ENCODE measurements around the gene CCS.

The CCS gene

GRCh38 chr11:66643745-66644437 is 50.9 kb downstream of the CCS start:
- no peaks in the 10 kb centered on the region for H3K27me3 Mint-ChIP-seq
- no peak overlapping the region for H3K27ac Mint-ChIP-seq
- no peak for ATAC-seq
- H3K9me3 Mint-ChIP-seq = no peaks in the 10 kb centered on the region
- peaks cover 78% of the 10 kb centered on the region for H3K36me3 Mint-ChIP-seq
- no peak overlapping the region for H3K4me3 Mint-ChIP-seq
- H3K4me1 Mint-ChIP-seq = peaks cover 85% of the 10 kb centered on the region

GRCh38 chr11:66646828-66647227 is 53.8 kb downstream of the CCS start:
- ATAC-seq = no peak
- Mint-ChIP-seq H3K4me1 (peaks cover 58% of the 10 kb centered on the region), H3K4me3 (no peak overlapping the region), H3K27me3 (no peaks in the 10 kb centered on the region), H3K9me3 (no peaks in the 10 kb centered on the region), H3K27ac (no peak overlapping the region), H3K36me3 (peaks cover 57% of the 10 kb centered on the region)

GRCh38 chr11:66649903-66650302 is 56.9 kb downstream of the CCS start:
- H3K4me1 Mint-ChIP-seq = peaks cover 38% of the 10 kb centered on the region
- H3K27me3 Mint-ChIP-seq = no peaks in the 10 kb centered on the region
- no peaks in the 10 kb centered on the region for H3K9me3 Mint-ChIP-seq
- H3K27ac Mint-ChIP-seq = no peak overlapping the region
- H3K36me3 Mint-ChIP-seq = peaks cover 38% of the 10 kb centered on the region
- ATAC-seq = no peak
- H3K4me3 Mint-ChIP-seq = no peak overlapping the region

GRCh38 chr11:66651016-66651415 is 58.0 kb downstream of the CCS start:
- Mint-ChIP-seq H3K4me3 (no peak overlapping the region), H3K27me3 (no peaks in the 10 kb centered on the region), H3K36me3 (peaks cover 36% of the 10 kb centered on the region), H3K27ac (no peak overlapping the region), H3K9me3 (no peaks in the 10 kb centered on the region), H3K4me1 (peaks cover 33% of the 10 kb centered on the region)
- no peak for ATAC-seq

- H3K4me3 Mint-ChIP-seq = no peak overlapping the region
- ATAC-seq = no peak
- no peak overlapping the region for H3K27ac Mint-ChIP-seq
- H3K9me3 Mint-ChIP-seq = no peaks in the 10 kb centered on the region
- peaks cover 19% of the 10 kb centered on the region for H3K4me1 Mint-ChIP-seq
- peaks cover 24% of the 10 kb centered on the region for H3K36me3 Mint-ChIP-seq
- no peaks in the 10 kb centered on the region for H3K27me3 Mint-ChIP-seq
These were observed 59.7 kb downstream of the CCS start for GRCh38 chr11:66652651-66653050.

- H3K4me1 Mint-ChIP-seq = peaks cover 17% of the 10 kb centered on the region
- H3K27me3 Mint-ChIP-seq = no peaks in the 10 kb centered on the region
- no peaks in the 10 kb centered on the region for H3K9me3 Mint-ChIP-seq
- peak overlapping the region; percentile 35 for H3K27ac Mint-ChIP-seq
- peaks cover 25% of the 10 kb centered on the region for H3K36me3 Mint-ChIP-seq
- no peak for ATAC-seq
- no peak overlapping the region for H3K4me3 Mint-ChIP-seq
These were observed 60.1 kb downstream of the CCS start for GRCh38 chr11:66653123-66653522.

Measured in stimulated activated memory B cell treated with anti-CD40 and anti-IgM and Interleukin-4, amounts not matched to agents 10 μg/mL and 1 μg/mL and 100 μg/mL, for 72 hours (primary cell).